WERI-Rb-1 (cell line): ENCODE data around the gene LIMS1.

ENCODE experiments used
- DNase-seq: peaks from one replicate; pipeline ENCODE4 v3.0.0-alpha.2; 2020
- H3K27ac ChIP-seq: fragments of 250-450 bp; sonication (Bioruptor Pico); 2 replicates; pipeline ENCODE4 v1.5.1; 2020; ENCODE audit warnings: mild to moderate bottlenecking, moderate library complexity
- H3K27me3 ChIP-seq: fragments of 250-450 bp; sonication (Bioruptor Pico); 2 replicates; pipeline ENCODE4 v1.5.1; 2021; ENCODE audit warnings: mild to moderate bottlenecking, low read depth, moderate library complexity; ENCODE audit not compliant: insufficient read depth, severe bottlenecking
- H3K36me3 ChIP-seq: fragments of 250-450 bp; sonication (Bioruptor Pico); 2 replicates; pipeline ENCODE4 v1.5.1; 2020; ENCODE audit warnings: mild to moderate bottlenecking, moderate library complexity
- H3K4me3 ChIP-seq: 2 replicates; pipeline ENCODE4 v1.5.1; 2011; ENCODE audit warnings: low read depth, mild to moderate bottlenecking, control low read depth, low read length
- H3K9me3 ChIP-seq: fragments of 250-450 bp; sonication (Bioruptor Pico); 2 replicates; pipeline ENCODE4 v1.5.1; 2021; ENCODE audit warnings: mild to moderate bottlenecking, moderate library complexity; ENCODE audit not compliant: severe bottlenecking
- TF ChIP-seq, protein P1 (sequence below): IDR thresholded peaks from 2 replicates; pipeline ENCODE4 v1.5.1; 2011; ENCODE audit warnings: low read depth, mild to moderate bottlenecking, control low read depth, inconsistent platforms, low read length

LIMS1 gene

GRCh38 chr2:108583903-108584520 is 49.7 kb downstream of the LIMS1 start:
- no peaks in the 10 kb centered on the region for H3K27me3 ChIP-seq
- no peak overlapping the region for H3K27ac ChIP-seq
- peak; percentile 53 for DNase-seq
- H3K4me3 ChIP-seq = no peak overlapping the region
- H3K9me3 ChIP-seq = no peaks in the 10 kb centered on the region
- no peaks in the 10 kb centered on the region for H3K36me3 ChIP-seq
- TF ChIP-seq, protein P1, sequence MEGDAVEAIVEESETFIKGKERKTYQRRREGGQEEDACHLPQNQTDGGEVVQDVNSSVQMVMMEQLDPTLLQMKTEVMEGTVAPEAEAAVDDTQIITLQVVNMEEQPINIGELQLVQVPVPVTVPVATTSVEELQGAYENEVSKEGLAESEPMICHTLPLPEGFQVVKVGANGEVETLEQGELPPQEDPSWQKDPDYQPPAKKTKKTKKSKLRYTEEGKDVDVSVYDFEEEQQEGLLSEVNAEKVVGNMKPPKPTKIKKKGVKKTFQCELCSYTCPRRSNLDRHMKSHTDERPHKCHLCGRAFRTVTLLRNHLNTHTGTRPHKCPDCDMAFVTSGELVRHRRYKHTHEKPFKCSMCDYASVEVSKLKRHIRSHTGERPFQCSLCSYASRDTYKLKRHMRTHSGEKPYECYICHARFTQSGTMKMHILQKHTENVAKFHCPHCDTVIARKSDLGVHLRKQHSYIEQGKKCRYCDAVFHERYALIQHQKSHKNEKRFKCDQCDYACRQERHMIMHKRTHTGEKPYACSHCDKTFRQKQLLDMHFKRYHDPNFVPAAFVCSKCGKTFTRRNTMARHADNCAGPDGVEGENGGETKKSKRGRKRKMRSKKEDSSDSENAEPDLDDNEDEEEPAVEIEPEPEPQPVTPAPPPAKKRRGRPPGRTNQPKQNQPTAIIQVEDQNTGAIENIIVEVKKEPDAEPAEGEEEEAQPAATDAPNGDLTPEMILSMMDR = peak; percentile 85

- Histone ChIP-seq H3K4me3 (no peak overlapping the region), H3K27ac (no peak overlapping the region), H3K27me3 (no peaks in the 10 kb centered on the region), H3K9me3 (no peaks in the 10 kb centered on the region), H3K36me3 (no peaks in the 10 kb centered on the region)
- DNase-seq = no peak
- TF ChIP-seq, protein P1 = no peak
Measured at GRCh38 chr2:108585436-108585835, 51.2 kb downstream of the LIMS1 start.

GRCh38 chr2:108586116-108586515 is 51.8 kb downstream of the LIMS1 start:
- Histone ChIP-seq H3K9me3 (no peaks in the 10 kb centered on the region), H3K4me3 (no peak overlapping the region), H3K36me3 (no peaks in the 10 kb centered on the region), H3K27me3 (no peaks in the 10 kb centered on the region), H3K27ac (no peak overlapping the region)
- TF ChIP-seq, protein P1 = no peak
- DNase-seq = no peak

DNA sequence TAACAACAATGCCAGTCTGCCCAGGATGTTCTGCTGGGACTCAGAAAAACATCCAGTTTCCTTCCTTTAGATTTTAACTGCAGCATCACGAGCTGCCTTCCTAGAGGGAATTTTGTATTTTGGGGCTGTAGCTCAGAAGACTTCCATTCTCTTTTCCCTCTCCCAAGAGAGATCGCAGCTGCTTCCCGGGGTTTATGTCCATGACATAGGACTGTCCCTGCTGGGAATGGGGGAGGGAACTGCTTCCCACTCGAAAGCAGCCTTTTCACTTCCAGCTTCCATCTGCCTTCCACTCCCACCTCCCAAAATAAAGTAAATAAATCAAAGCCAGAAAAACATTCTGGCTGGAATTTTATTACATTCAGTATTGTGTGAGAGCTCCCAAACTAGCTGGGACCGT is 52.4 kb downstream of the LIMS1 start:
- TF ChIP-seq, protein P1 = no peak
- no peak for DNase-seq
- Histone ChIP-seq H3K27ac (no peak overlapping the region), H3K27me3 (no peaks in the 10 kb centered on the region), H3K4me3 (no peak overlapping the region), H3K36me3 (no peaks in the 10 kb centered on the region), H3K9me3 (no peaks in the 10 kb centered on the region)

DNA sequence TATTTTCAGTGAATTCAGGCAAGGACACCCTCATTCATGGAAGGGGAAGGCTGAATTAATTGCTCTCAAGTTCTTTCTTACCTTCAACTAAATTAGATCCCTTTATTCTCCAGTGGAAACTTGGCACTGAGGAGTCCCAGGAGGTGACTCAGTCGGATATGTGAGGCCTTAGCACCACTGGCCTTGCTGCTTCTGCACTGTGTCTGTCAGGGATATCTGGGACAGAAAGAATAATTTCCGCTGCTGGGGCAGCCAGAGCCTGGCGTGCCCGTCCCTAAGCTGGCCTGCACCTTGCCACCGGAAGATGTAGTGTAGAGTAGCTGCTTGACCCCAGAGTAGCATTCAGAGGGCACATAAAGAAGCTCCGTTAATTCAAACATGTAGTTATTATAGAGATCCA is 53.4 kb downstream of the LIMS1 start:
- TF ChIP-seq, protein P1 = no peak
- H3K27ac ChIP-seq = no peak overlapping the region

GRCh38 chr2:108588070-108588668 is 53.9 kb downstream of the LIMS1 start:
- TF ChIP-seq, protein P1 = no peak
- H3K27ac ChIP-seq = no peak overlapping the region
- H3K4me3 ChIP-seq = no peak overlapping the region
- no peaks in the 10 kb centered on the region for H3K36me3 ChIP-seq
- no peaks in the 10 kb centered on the region for H3K27me3 ChIP-seq
- DNase-seq = no peak
- no peaks in the 10 kb centered on the region for H3K9me3 ChIP-seq

More for the DNA sequence above, 53.4 kb downstream of the LIMS1 start:
- no peaks in the 10 kb centered on the region for H3K9me3 ChIP-seq
- no peaks in the 10 kb centered on the region for H3K27me3 ChIP-seq
- no peak overlapping the region for H3K4me3 ChIP-seq
- DNase-seq = no peak
- no peaks in the 10 kb centered on the region for H3K36me3 ChIP-seq
